Measurements from ENCODE around the gene BRAP.
"Not testable (repeated sequence)": the region's sequence is repeated elsewhere in the genome, so short reads cannot be mapped to it uniquely, and the experiment has no call there.

BRAP gene

DNA sequence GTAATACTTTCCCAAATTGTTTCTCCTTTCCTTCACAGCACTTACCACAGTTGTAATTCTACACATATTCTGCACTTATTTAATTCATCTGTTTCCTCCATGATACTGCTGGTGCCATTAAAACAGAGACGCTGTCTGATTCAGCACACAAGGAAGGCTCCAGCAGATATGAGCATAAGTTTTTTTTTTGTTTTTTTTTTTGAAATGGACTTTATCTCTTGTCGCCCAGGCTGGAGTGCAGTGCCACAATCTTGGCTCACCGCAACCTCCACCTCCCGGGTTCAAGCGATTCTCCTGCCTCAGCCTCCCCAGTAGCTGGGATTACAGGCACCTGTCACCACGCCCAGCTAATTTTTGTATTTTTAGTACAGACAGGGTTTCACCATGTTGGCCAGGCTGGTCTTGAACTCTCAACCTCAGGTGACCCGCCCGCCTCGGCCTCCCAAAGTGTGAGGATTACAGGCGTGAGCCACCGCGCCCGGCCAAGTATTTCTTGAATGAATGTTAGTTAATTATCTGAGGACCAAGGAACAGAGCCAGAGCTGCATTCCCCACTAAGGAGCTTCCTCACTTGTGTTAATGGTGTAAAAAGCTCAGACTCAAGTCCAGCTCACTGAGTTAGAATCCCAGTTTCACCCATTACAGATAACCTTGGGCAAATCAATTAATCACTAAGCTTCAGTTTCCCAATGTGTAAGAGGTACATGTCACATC is 1.1 kb downstream of the BRAP start:
- DNase-seq = not testable (repeated sequence)

- DNase-seq = no peak
Measured at GRCh38 chr12:111677186-111677585, 8.6 kb downstream of the BRAP start.

DNA sequence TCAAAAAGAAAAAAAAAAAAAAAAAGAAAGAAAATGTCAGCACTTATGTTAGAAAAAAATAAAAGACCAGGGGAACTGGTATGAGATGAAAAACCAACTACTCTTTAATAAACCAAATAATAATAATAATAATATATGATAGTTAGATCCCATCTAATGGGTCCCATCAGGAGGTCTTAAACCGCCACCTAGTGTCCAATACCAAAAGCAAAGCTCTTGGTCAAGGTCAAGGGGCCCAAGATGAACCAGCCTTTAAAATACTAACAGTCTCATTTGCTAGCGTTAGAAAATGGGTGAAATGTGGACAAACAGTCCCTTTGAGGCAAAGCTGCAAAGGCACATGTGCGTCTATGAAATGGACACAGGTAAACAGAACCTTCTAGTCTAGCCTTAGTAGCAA is 12.3 kb downstream of the BRAP start:
- no peak for DNase-seq

DNA sequence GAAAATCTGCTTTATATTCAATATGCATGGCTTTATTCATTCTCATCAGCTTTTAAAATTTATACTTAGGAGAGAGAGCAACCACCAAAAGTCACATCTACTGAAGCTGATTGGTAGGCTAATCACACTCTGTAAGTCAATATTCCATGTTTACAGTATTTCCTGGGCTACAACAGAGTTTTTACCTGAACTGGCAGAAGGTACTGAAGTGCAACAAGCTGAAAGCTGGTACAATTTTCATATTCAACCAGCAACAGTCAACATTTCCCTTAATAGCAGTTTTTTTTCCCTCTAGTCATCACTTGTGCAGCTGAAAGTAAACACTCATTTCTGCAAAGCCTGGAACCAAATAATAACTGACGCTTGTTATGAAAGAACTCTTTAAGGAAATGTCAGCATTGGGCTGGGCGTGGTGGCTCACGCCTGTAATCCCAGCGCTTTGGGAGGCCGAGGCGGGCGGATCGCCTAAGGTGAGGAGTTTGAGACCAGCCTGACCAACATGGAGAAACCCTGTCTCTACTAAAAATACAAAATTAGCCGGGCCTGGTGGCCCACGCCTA is 12.9 kb downstream of the BRAP start:
- no peak for DNase-seq

DNA sequence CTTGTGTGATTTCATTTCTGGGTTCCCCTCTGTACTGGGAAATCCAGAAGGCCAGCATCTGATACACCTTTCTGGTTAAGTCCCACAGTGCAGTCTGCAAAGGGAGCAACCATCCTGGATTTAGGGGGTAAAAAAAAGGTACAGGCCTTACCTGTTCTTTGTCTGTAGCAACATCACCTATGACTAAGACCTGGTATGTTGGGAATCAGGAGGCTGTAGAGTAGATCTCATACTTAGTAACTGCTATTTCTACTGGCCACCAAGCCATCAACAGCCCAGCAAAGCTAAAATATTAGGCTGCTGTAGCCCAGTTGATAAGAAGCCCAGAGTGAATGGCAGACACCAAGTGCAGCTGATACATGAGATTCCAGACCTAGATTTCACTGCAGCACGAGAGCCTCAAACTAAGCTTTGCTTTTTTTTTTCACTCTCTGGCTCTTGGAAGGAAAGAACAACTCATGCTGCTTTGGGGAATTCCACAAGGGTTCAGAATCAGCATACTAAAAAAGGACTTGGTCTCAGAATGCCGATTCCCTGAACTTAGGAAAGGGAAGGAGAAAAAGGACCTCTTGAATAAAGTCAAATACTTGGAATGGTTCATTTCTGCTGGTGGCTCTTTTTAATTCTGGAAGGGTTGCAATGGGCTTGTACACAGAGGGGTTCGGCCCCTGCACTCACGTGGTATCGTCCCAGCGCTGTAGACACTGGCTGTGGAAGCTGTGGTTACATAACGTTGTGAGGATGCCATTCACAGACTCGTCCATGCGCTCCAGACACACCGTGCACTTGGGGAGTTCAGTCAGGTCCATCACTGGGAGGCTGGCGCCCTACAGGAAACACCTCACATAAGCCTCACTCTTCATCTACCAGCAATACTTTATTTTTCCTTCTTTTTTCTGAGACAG is 20.5 kb downstream of the BRAP start:
- no peak for DNase-seq

GRCh38 chr12:111664499-111664898 is 21.3 kb downstream of the BRAP start:
- no peak for DNase-seq

DNA sequence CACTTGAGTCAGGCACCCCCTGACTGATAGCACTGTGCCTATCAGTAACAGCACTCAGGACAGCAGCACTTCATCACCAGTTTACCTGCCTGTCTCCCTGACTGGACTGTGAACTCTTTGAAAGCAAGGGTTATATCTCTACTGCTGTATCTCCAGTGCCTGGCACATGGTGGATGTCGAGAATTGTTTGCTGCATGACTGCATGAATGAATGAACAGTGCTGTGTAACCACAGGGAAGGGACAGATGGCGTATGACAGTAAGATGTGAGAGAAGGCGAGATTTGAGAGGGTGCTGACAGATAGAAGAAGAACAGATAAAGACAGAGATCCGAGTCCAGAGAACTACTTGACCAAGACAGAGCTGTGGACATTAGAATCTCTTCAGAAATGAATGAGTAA is 29.7 kb downstream of the BRAP start:
- no peak for DNase-seq

DNA sequence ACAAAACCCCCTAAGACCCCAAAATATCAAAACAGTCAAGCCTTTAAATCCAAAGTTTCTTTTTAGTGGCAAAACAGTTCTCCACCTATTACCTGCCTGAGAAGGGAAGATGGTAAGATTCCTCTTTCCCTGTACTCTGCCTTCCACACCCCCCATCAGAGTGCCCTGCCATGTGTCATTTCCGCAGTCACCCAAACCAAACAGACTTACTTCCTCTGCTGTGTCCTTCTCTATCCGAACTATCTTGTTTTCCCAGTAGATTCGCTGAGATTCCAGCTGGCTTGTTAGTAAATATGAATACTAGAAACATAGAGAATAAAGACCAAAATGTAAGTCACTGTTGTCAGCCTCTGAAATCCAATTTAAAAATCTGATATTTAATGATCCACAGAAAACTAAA is 30.4 kb downstream of the BRAP start:
- no peak for DNase-seq

DNA sequence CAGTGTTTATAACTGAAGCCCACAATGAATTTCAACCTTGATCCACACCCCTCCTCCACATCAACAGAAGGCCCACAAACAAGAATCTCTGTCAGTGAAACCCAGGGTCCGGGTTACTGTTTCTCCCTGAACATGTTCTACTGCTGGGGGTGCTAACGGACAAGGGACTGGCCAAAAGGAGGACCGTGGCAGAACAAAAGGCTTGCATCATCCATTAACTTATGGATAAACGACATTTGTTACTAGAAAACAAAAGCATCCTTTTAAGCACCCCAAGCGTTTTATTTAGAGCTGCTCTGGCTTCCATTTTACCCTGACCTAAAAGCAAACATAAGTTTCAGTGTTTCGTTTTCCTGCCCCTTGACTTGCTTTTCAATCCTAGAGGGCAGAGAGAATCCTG is 32.2 kb downstream of the BRAP start:
- no peak for DNase-seq

- DNase-seq = not testable (repeated sequence)
Measured at GRCh38 chr12:111652530-111652929, 33.2 kb downstream of the BRAP start.

- DNase-seq = no peak
Measured at GRCh38 chr12:111650912-111651311, 34.8 kb downstream of the BRAP start.

DNA sequence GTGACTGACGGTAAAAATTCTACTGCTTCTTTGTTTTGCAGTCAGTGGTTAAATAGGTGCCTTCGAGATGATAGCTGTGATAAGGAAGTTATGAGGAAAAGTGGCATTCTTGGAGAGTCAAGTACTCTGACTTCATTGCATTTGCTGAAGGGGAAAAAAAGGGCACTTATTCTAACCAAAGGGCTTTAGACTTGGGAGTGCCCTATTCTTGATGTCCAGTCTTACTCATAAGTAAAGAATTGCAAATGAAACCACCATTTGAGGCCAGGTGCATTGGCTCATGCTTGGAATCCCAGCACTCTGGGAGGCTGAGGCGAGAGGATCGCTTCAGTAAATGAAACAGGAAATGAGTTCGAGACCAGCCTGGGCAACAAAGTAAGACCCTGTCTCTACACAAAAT is 40.3 kb downstream of the BRAP start:
- DNase-seq = no peak

DNA sequence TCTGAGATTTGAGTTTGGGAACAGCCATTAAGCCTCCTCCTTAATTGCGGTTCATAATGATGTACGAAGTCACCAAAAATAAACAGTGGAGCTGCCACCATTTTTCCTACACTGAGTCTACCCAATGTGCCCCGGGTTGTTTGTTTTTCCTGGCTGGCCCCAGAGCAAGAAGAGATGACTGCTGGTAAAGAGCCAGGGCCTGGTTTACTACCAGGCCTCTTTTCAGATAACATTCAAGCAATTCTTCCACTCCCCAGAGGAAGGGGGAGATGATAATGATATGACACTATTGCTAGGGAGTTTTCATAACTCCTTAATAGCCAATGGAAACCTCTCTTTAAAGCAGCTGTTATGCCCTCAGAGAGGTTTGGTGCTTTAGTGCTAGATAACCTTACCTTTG is 42.3 kb downstream of the BRAP start:
- peak; percentile 6 for DNase-seq

- peak; percentile 16 for DNase-seq
Measured at GRCh38 chr12:111642681-111643426, 42.9 kb downstream of the BRAP start.

DNA sequence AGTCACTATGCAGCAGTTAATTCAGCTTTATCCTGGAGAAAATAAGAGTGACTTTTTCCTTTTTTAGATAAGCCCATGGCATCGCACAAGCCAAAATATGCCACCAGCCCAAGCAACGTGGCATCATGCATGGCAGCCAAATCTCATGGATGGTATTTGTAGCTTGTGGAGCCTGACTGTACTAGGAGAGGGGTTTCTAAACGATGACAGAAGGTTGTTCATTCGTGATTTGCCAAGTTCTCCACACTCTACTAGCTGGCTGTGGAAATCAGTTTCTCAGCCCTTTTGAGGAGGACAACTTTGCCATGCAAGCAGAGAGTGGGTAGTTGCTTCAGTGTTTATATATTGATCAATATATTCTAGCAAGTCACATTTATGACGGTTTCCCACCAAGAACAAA is 45.2 kb downstream of the BRAP start:
- no peak for DNase-seq

- DNase-seq = no peak
Measured at GRCh38 chr12:111638556-111638955, 47.2 kb downstream of the BRAP start.

DNA sequence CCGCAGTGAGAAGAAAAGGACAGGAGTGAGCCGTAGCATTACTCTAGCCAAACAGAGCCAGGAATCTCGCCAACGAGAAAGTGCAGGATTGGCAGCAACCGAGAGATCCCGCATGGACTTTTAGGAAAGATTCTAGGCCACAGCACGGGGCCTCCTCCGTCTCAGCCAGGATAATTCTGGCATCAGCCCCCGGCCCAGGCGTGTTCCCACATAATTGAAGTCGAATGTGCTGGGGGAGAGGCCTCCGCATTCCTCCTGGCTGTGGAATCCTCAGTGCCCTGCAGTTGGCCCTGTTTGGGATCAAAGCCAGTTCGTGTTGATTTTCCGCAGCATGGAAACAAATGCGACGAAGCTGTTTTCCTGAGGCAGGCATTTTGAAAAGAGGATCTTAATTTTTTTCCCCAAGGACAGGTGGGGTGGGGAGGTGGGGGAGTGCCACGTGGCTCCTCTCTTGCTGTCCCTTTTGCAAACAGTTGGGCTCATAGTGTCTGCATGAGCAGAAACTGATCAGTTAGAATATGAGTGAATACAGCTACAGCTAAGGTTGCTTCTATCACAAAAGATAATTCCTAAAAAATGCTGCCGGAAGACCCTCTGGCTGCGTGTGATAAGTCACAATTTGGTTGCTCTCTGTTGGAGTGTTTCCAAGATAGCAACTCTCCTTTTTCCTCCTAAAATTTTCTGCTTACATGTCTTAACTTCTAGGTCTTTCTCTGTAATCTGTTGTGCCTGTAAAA is 49.4 kb downstream of the BRAP start:
- peak; percentile 65 for DNase-seq

- DNase-seq = no peak
Measured at GRCh38 chr12:111635524-111635923, 50.2 kb downstream of the BRAP start.

DNA sequence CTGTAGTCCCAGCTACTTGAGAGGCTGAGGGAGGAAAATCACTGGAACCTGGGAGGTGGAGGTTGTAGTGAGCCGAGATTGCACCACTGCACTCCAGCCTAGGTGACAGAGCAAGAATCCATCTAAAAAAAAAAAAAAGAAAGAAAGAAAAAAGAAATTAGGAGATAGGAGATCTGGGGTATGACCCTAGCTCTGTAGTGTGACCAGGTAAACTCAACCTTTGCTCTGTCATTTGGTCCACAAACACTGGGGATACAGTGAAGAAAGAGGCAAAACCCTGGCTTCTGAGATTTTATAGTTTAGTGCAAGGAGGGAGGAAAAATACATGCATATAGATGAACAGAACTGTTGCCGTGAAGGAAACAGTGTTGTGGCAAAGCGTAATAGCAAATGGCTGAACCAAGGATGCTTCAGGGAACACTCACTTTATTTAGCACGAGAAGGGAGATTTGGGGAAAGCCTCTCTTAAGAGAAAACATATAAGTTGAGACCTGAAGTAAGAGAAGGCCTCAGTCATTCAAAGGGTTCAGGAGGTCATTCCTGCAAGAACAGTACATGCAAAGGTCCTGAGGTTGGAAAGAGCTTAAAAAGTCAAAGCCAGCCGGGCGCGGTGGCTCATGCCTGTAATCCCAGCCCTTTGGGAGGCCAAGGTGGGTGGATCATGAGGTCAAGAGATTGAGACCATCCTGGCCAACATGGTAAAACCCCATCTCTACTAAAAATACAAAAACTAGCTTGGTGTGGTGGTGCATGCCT is 57.1 kb downstream of the BRAP start:
- DNase-seq = no peak

GRCh38 chr12:111626230-111626629 is 59.5 kb downstream of the BRAP start:
- DNase-seq = no peak

DNA sequence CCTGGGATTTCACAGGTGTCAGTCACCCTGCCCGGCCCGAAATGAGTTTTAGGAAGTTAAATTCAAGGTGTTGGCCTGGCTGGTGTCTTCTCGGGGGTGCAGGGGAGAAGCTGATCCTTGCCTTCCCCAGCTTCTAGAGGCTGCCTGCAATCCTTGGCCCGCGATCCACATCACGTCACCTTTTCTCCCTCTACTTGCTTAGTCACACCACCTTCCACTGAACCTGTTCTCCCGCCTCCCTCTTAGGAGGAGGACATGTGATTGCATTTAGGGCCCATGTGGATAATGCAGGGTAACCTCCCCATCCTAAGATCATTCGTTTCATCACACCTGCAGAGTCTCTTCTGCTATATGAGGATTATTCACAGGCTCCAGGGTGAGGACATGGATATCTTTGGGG is 61.2 kb downstream of the BRAP start:
- no peak for DNase-seq

All from right kidney (tissue), 1 donor.